GM18861 (cell line): ENCODE data around the gene RSPH6A.

Source experiments
- ATAC-seq: cut with Tn5 transposase; IDR thresholded peaks from one replicate; pipeline ENCODE4 v1.9.1; 2021; ENCODE audit not compliant: unreplicated experiment

Gene RSPH6A

DNA sequence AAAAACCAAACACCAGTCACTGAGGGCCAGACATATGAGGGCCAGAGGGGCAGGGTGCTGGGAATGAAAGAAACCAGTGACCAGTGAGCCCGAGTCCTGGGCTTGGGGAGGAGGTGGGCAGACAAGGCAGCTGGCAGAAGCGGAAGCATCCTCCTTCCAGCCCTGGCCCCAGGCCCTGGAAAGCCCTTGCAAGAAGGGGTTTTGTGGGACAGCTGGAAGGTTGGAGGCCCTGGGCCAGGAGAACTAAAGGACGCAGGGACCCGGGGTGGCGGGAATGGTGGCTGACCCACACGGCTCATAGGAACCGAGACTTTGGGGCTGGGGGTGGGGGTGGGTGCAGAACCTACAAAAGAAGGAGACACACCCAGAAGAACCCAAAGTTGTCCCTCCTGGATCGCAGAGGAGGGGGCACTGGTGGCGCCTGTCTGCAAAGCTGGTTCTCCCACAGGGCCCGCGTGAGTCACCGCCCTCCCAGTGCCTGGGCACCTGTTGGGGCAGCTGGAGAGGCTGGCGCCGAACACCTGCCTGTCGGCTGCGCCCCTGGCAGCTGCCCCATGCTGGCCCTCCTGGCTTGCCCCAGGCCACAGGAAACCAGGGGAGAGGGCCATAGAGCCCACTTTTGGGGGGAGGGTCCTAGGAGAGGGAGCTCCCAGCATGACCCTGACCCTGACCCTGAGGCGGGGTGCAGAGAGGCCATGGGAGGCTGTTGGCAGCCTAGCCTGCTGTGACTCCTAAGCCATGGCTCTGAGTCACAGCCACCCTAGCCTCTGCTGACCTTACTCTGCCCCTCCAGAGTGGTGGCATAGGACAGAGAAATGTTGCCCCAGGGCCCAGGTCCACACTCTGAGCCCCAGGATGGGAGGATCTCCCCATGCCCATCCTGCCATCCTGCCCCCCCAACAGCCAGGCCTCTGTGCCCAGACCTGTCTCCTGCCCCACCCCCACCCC is 33.6 kb downstream of the RSPH6A start:
- no peak for ATAC-seq

DNA sequence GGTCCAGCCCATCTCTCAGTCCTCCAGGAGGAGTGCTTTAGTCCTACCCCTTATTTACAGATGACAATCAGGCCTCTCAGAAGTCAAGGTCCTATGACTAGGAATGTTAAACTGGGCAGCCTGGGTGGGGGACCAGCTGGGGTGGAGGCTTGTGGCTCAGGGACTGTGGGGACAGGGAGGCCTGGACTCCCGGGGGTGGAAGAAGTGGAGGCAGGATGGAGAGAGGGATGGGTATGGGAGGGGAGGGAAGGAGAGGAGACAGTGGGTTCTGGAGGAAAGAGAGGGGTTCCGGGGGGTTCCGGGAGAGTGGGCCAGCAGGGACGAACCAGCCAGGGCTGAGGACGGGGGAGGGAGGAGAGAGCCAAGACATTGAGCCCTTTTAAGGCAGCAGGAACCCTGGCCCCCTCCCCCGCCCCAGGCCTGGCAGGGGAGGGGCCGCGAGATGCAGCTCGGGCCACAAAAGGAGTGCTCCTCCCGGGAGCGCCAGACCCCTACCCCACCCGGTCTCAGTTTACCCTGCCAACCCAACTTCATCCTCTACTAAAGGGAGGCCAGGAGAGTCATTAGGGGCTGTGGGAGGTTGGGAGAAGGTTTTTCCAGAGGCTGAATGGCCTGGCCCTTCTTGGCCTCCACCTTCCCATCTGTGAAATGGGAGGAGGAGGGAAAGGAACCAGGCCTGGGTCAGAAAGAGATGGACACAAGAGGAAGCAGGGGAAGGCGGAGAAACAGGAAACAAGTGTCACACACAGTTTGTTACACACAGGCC is 34.5 kb downstream of the RSPH6A start:
- ATAC-seq, result no peak

DNA sequence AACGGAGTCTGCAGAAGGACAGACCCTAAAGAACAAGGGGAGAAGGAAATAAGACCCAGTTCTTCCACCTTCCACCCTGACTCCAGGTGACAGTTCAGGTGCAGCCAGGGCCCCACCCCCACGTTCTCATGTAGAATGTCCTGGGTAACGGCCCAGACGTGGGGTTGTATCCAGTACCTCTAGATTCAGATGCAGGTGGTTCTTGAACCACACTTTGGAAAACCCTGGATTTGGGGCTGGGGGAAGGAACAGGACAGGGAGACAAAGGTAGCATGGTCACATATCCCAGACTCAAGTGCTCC is 35.0 kb downstream of the RSPH6A start:
- no peak for ATAC-seq

DNA sequence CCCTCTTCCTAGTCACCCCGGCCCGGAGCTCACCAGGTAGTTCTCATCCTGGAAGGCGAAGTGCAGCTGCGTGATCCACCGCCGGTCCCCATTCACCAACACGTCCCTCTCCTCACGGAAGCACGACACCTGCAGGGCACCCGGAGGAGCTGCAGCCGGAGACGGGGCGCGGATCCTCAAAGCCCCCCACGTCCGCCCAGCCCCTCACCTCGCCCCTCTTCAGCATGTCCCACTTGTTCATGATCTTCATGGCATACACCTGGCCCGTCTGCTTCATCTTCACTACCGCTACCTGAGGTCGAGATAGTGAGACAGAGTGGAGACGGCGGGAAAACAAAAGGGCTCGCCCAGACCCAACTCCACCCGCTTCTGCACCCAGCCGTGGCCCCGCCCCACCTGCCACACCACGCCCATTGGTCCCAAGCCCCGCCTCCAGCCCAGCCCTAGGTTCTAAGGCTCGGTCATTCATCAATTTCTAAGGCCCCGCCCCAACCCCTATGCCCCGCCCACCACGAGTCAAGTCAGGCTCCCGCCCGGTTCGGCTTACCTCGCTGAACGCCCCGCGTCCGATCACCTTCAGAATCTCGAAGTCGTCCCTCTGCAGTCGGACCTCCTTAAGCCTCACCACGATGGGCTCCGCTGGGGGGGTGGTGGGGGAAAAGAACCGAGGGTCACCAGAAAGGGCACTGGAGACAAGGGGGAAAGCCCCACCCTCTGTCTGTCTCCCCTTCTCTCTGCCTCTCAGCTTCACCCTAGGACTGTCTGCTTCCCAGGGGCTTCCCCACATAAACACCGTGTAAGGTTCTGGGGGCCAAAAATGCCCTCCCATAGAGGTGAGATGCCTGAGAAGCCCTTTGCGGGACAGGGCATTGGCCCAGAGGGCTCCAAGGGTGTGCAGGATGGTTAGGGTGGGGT is 35.6 kb downstream of the RSPH6A start:
- ATAC-seq, result no peak

DNA sequence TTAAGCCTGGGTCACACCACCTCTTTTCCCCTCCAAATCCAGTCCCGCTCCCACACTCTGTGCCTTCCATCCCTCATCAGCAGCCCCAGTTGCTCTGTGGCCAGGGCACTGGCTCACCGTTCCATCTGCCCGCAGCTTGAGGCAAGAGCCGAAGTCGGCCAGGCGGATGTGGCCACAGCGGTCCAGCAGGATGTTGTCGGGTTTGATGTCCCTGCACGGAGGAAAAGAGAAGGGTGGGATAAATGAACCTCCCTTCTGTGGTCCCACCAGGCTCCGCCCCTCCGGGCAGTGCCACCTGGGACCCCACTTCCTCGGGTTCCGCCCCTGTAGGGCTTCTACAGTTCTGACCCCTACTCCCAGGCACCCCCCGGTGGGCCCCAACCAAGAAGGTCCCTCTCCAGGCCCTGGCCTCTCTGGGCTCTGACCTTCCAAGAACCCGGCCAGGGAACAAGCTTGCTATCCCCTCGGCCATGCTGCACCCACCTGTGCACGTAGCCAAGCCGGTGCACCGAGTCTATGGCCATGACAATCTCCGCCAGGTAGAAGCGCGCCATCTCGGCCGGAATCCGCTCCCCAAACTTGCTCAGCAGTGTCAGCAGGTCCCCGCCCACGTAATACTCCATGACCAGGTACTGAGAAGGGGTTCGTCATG is 37.0 kb downstream of the RSPH6A start:
- ATAC-seq, result no peak

DNA sequence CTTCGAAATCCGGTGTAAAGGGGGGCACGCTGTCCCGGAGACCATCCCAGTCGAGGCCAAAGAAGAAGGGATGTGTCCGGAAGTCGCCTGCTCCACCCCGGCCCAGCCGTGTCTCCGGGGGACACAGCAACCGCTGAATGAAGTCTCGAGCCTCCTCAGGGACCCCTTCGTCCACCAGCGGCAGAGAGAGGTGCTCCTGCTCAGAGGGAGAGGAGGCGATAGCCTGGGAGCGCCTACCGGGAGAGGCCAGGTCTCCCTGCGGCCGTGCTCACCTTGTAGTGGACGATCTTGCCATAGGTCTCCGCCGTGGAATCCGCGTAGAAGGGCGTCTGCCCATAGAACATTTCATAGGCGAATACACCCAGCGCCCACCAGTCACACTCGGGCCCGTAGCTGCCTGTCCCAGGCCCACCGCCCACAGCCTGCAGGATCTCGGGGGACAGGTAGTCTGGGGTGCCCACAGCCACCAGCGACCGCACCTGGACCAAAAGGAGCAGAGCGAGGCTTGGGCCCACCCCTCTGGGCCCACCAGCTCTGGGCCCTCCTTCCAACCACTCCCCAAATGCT is 37.6 kb downstream of the RSPH6A start:
- no peak for ATAC-seq

DNA sequence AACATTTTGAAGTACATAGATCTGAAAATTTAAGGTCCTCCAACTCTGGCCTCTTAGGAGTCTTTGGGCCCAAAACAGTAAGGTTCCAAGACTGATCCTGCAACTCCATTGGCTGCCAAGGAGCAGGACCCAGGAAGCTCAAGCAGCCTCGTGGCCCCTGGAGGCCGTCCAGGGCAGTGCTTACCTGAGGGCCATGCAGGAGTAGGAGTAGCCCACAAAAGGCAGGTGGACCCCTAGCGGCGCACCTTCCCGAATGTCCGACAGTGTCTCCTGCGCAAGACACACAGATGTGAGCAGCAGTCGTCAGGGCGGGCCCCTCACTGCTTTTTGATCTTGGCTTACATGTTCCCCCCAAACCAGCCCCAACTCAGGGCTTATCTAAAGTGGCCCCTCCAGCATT is 40.3 kb downstream of the RSPH6A start:
- no peak for ATAC-seq

DNA sequence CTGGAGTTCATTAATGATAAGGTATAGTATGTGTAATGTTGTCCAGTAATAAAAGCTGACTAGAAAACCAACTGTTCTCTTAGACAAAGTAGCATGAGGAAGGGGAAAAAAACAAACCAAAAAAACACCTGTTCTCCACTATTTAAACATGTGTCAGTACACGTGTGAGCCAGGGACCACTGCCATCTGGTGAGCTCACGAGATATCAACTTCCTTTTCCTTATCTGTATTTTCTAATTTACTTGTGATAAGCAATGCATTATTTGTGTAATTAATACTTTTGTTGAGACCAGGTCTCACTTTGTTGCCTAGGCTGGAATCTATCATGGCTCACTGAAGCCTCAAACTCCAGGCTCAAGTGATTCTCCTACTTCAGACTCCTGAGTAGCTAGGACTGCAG is 41.7 kb downstream of the RSPH6A start:
- ATAC-seq, result no peak

DNA sequence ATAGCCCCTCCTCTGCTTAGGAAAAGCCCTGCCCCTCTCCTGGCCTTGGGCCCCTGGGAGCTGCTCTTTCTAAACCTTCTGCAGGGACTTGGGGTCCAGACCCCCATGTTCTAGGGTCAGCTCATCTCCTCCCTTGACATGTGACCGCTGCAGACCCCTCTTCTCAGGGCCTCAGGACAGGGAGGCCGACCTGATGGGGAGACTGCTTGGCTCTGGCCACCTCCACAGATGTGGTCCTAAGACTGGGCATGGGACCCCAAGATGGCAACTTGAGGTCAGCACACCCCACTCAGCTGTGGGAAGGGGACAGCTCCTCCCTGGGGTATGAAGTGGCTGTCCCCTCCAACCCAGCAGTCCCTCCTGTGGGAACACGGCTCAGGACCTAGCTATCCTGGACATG is 42.2 kb downstream of the RSPH6A start:
- no peak for ATAC-seq

DNA sequence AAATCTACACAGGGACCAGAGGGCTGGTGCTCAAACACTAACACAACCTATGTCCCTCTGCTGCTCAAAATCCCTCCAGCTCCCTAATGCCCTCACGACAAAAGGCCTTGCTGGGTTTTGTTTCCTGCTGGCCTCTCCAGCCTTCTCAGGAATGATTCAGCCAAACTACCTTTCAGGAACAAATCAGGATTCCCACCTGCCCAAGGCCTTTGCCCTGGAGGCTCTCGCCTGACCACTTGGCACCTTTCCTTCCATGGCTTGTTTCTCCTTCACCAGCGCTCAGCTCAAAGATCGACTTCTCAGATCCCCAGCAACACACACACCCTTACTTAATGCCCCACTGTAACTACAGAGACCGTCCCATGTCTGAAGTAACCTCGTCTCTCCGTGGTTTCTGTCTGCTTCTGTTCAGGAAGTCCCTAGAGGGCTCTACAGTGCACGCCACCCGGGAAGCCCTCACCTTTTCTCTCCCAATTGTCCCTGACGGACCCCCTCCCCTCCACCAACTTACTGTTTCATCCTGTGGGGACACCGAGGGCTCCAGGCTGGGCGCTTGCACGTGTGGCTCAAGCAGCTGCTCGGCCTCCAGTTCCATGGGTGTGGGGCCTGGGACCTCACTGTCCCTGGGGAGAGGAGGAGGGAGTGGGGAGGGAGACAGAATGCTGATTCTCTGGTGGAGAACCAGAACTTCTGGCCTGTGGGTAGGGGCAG is 42.8 kb downstream of the RSPH6A start:
- ATAC-seq, result no peak

DNA sequence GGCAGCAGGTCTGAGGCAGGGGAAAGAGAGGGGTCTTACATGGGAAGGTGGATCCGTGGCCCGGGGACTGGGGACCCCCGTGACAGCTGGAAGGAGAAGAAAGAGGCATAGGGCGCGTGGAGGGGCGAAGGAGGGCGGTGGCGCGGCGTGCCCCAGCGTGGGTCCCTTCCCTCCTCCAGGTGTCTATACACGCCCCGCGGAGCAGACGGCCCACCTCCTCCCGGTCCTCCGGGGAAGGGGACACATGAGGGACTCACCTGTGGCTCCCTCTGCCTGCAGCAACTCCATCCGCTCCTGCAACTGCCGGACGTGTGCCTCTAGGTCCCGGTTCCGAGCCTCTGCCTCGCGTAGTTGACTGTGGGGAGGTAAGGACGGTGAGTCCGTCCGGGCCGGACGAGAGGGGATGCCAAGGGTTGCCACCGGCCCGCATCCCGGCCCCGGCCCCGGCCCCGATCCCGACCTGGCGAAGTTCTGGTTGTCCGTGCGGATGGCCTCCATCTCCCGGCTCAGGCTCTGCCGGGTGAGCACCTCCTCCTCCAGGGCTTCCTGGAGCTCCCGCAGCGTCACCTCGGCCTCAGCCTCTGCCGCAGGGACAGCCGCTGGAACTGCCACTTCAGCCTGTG is 43.7 kb downstream of the RSPH6A start:
- no peak for ATAC-seq

DNA sequence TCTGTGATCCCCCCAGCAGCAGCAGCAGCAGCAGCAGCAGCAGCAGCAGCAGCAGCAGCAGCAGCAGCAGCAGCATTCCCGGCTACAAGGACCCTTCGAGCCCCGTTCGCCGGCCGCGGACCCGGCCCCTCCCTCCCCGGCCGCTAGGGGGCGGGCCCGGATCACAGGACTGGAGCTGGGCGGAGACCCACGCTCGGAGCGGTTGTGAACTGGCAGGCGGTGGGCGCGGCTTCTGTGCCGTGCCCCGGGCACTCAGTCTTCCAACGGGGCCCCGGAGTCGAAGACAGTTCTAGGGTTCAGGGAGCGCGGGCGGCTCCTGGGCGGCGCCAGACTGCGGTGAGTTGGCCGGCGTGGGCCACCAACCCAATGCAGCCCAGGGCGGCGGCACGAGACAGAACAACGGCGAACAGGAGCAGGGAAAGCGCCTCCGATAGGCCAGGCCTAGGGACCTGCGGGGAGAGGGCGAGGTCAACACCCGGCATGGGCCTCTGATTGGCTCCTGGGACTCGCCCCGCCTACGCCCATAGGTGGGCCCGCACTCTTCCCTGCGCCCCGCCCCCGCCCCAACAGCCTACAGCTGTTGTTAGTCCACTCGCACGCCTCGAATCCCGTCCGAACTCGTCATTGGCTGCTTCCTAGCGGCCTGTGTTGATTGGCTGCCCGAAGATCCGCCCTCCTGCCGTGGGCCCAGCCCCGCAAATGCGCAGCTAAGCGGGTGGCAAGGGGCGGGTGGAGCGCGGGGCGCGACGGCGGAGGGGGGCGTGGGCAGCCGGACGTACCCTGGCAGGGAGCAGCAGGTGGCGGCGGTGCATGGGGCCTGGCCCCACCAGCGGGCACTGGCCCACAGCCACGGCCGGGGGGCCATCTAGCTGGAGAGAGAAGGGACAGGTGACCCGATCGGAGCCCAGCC is 44.7 kb downstream of the RSPH6A start:
- ATAC-seq, result peak; percentile 36

DNA sequence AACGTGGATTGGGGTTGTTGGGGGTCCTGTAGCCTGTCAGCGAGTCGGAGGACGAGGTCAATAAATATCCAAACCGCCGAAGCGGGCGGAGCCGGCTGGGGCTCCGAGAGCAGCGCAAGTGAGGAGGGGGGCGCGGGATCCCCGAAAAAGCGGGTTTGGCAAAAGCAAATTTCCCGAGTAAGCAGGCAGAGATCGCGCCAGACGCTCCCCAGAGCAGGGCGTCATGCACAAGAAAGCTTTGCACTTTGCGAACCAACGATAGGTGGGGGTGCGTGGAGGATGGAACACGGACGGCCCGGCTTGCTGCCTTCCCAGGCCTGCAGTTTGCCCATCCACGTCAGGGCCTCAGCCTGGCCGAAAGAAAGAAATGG is 45.3 kb downstream of the RSPH6A start:
- ATAC-seq, result no peak

DNA sequence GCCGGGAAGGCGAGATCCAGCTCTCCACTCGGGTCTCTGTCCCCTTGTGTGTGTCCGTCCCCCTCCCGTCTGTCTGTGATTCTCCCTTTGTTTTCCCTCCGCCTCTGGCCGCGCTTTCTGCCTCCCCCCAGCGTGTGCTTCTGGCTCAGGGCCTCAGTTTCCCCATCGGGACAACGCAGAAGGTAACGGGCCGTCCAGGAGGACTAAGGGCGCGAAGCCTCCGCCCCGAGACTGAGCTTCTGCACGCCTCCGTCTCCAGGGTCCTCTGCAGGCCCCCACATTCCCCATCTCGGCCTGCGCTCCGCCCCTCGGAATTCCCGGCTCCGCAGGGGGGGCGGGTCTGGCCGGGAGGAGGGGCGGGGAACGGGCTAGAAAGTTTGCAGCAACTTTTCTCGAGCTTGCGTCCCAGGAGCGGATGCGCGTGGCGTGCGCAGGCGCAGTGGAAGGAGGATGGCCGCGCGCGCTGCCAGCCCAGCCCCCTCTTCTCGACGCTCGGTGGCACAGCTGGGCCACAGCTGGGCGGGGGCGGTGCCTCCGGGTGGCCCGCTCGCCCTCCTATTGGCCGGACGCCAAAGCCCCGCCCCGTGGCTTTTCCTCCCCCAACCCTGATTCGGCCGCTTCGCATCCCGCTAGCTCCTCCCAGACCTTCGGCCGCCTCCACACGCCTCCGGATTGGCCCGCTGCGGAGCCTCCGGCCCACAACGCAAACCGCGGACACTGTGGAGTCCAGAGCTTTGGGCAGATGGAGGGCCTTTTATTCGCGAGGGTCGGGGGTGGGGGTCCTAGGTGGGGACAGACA is 45.9 kb downstream of the RSPH6A start, which contains the start of gene SIX5:
Gene SIX5, minus strand, starts transcription at position 269 of the 799 bp plus-strand sequence. CDS start 408 bp downstream, outside the sequence.
- ATAC-seq, result peak; percentile 44

DNA sequence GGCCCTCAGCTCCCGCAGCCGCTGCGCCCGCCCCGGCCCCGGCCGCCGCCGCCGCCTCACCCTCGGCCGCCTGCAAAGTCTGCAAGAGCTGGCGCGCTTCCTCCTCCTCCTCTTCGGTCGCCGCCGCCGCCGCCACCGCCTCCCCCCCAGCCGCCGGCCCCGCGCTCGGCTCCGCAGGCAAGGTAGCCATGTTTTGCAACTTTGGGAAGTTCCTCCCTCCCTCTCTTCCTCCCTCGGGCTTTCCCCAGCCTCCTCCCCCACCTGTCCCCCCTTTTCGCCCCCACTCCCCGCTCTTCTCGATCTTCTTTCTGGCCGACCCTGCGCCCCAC is 46.5 kb downstream of the RSPH6A start:
- no peak for ATAC-seq

DNA sequence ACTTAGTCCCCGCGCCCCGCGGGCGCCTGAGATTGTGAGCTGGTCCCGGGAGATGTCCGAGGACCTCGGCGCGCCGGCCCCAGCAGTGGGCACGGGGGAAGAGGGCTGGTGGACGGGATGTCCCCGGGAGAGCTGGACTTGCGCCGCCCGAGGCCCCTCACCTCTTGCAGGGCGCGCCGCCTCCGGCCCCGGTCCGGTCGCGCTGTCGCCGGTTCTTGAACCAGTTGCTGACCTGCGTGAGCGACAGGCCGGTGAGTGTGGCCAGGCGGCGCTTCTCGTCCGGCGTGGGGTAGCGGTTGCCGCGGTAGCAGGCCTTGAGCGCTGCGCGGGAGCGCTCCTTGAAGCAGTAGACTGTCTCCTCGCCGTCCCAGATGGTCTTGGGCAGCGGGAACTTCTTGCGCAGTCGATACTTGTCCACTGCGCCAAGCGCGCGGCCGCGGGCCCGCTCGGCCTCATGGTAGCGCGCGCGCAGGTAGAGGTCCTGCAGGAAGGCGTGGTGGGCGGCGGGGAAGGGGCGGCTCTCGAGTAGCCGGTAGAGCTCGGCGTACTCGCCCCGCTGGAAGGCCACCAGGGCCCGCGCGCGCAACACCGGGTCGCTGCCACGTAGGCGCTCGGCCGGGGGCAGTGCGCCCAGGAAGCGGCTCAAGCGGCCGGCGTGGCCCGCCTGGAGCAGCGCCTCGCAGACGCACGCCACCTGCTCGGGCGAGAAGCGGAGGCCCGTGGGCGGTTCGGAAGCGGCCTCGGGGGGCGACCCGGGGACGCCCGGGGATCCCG is 47.0 kb downstream of the RSPH6A start:
- no peak for ATAC-seq

DNA sequence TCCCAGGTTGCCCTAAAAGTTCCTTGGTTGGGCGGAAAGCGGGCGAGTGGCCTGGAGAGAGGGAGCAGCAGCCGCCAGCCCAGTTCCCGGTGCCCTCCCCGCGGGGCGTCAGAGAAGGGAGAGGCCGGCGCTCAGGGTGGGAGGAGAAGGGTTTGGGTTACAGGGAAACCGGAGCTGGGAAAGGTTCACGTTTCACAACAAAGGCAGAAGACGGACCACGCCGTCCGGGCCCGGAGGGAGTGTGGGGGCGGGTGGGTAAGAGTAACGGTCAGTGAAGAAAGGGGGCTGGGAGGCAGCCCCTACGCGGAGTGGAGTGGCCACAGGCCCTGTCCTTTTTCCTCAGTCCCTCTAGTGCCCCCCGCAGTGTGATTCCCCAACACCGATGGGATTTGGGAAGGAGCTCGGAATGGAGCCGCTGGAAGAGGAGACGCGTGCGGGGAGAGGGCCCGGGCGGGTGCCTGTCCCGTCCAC is 47.7 kb downstream of the RSPH6A start:
- ATAC-seq, result no peak
